Measurements from ENCODE around the gene CCL25.

Gene CCL25

GRCh38 chr19:8105471-8105870 lies 52.9 kb downstream of the CCL25 start:
- no peak overlapping the region for H3K27ac ChIP-seq
- no peaks in the 10 kb centered on the region for H3K4me1 ChIP-seq
- H3K4me3 ChIP-seq = no peak overlapping the region
- H3K36me3 ChIP-seq = no peaks in the 10 kb centered on the region
- no peak for DNase-seq
- no peaks in the 10 kb centered on the region for H3K9me3 ChIP-seq
- H3K27me3 ChIP-seq = peaks cover 0 to 9% of the 10 kb centered on the region in 2 donors
- intact Hi-C loops (cut with DNase I; ENCODE audit: low total_unique reads) = no loop called here
- no peak for TF ChIP-seq CTCF (IDR thresholded peaks at IDR 0.05)

GRCh38 chr19:8107301-8107903 lies 54.8 kb downstream of the CCL25 start:
- TF ChIP-seq CTCF (IDR thresholded peaks at IDR 0.05) = no peak
- intact Hi-C loops (cut with DNase I; ENCODE audit: low total_unique reads) = no loop called here
- no peak overlapping the region for H3K4me3 ChIP-seq
- no peaks in the 10 kb centered on the region for H3K36me3 ChIP-seq
- no peaks in the 10 kb centered on the region for H3K9me3 ChIP-seq
- no peak for DNase-seq
- peaks cover 0 to 12% of the 10 kb centered on the region in 2 donors for H3K27me3 ChIP-seq
- H3K4me1 ChIP-seq = no peaks in the 10 kb centered on the region
- no peak overlapping the region for H3K27ac ChIP-seq

GRCh38 chr19:8108560-8109445 lies 56.2 kb downstream of the CCL25 start:
- Histone ChIP-seq H3K27ac (no peak overlapping the region), H3K4me1 (no peaks in the 10 kb centered on the region), H3K27me3 (peaks cover 0 to 12% of the 10 kb centered on the region in 2 donors), H3K9me3 (no peaks in the 10 kb centered on the region), H3K36me3 (no peaks in the 10 kb centered on the region), H3K4me3 (no peak overlapping the region)
- intact Hi-C loops (cut with DNase I; ENCODE audit: low total_unique reads) = no loop called here
- DNase-seq = no peak
- no peak for TF ChIP-seq CTCF (IDR thresholded peaks at IDR 0.05)

GRCh38 chr19:8109455-8109854 lies 56.9 kb downstream of the CCL25 start:
- no peaks in the 10 kb centered on the region for H3K4me1 ChIP-seq
- no peak for DNase-seq
- intact Hi-C loops (cut with DNase I; ENCODE audit: low total_unique reads) = no loop called here
- no peak for TF ChIP-seq CTCF (IDR thresholded peaks at IDR 0.05)
- H3K4me3 ChIP-seq = no peak overlapping the region
- H3K36me3 ChIP-seq = no peaks in the 10 kb centered on the region
- H3K27ac ChIP-seq = no peak overlapping the region
- peaks cover 0 to 12% of the 10 kb centered on the region in 2 donors for H3K27me3 ChIP-seq
- no peaks in the 10 kb centered on the region for H3K9me3 ChIP-seq

DNA sequence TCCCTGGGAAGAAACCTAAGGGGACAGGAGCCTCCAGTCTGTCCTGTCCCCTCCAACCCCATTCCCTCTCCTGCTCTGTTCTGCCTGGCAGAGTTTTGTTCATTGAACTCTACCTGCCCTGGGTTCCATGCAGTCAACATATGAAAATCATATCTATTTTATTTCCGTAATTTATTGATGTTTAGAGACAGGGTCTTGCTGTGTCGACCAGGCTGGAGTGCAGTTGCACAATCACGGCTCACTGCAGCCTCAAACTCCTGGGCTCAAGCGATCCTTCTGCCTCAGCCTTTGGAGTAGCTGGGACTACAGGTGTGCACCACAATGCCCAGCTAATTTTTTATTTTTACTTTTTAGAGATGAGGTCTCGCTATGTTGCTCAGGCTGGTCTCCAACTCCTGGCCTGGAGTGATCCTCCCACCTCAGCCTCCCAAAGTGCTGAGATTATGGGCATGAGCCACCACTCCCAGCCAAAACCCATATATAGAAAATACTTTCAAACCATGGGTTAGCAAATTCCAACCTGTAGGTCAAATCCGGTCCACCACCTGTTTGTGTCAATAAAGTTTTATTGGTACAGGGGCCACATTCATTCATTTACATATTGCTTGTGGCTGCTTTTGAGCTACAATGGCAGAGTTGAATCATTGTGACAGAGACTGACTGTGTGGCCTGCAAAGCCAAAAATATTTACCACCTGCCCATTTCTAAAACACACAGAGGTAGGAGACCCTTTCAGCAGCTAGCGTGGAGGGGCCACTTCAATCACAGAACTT lies 57.5 kb downstream of the CCL25 start:
- no peaks in the 10 kb centered on the region for H3K36me3 ChIP-seq
- no peaks in the 10 kb centered on the region for H3K4me1 ChIP-seq
- no peaks in the 10 kb centered on the region for H3K9me3 ChIP-seq
- H3K4me3 ChIP-seq = no peak overlapping the region
- H3K27ac ChIP-seq = no peak overlapping the region
- H3K27me3 ChIP-seq = peaks cover 0 to 12% of the 10 kb centered on the region in 2 donors
- intact Hi-C loops (cut with DNase I; ENCODE audit: low total_unique reads) = no loop called here
- DNase-seq = no peak
- no peak for TF ChIP-seq CTCF (IDR thresholded peaks at IDR 0.05)
